Activated CD4-positive, alpha-beta memory T cell treated with anti-CD3 and anti-CD28 coated beads for 36 hours (primary cell): ENCODE data around the gene POLDIP3. TPM values are rescaled to one million over a fixed set of nuclear protein-coding genes. Genes with fewer than 3 reads are reported as not detected.

Source experiments
- CTCF ChIA-PET: fragments of 350-600 bp; sonication (Branson Sonifier 250); formaldehyde crosslinking; loops from one replicate; lab custom pipeline; 2021; ENCODE audit warnings: antibody characterized with exemption, inconsistent platforms; lab: Charles Lee
- POLR2A ChIA-PET: fragments of 350-600 bp; sonication (Branson Sonifier 250); formaldehyde crosslinking; loops from one replicate; lab custom pipeline; 2021; ENCODE audit warnings: antibody characterized with exemption; lab: Charles Lee
- DNase-seq: peaks from one replicate; pipeline ENCODE4 v3.0.0-alpha.2; 2020
- H3K27ac Mint-ChIP-seq: one replicate; pipeline ENCODE4 v1.8.0; 2021; ENCODE audit warnings: mixed read lengths
- H3K27me3 Mint-ChIP-seq: one replicate; pipeline ENCODE4 v1.8.0; 2021; ENCODE audit warnings: mixed read lengths
- H3K36me3 Mint-ChIP-seq: one replicate; pipeline ENCODE4 v1.8.0; 2021; ENCODE audit warnings: mixed read lengths
- H3K4me1 Mint-ChIP-seq: one replicate; pipeline ENCODE4 v1.8.0; 2021; ENCODE audit warnings: low read depth, mixed read lengths
- H3K4me3 Mint-ChIP-seq: one replicate; pipeline ENCODE4 v1.8.0; 2021; ENCODE audit warnings: mild to moderate bottlenecking, mixed read lengths
- H3K9me3 Mint-ChIP-seq: one replicate; pipeline ENCODE4 v1.8.0; 2021; ENCODE audit warnings: mixed read lengths
- intact Hi-C: fragments of 100-400 bp; cut with micrococcal nuclease; formaldehyde crosslinking; loops from one replicate; pipeline ENCODE4 v1.15.1; 2023
- total RNA-seq, 2 experiments: library from RNA; stranded (reverse); gene quantifications; one replicate each; pipeline ENCODE4 v1.2.3, GENCODE V29; 2021

POLDIP3 gene
- total RNA-seq, 2 experiments from 2014 or later: 64.6 to 75.3 TPM

- Mint-ChIP-seq H3K4me3 (peak overlapping the region; percentile 89), H3K4me1 (peaks cover 22% of the 10 kb centered on the region), H3K9me3 (no peaks in the 10 kb centered on the region), H3K27ac (no peak overlapping the region), H3K36me3 (no peaks in the 10 kb centered on the region), H3K27me3 (no peaks in the 10 kb centered on the region)
- POLR2A ChIA-PET: interaction anchor here (1.0 to 5.7 kb wide), 2 partner anchors 33 to 540 kb away, joined by 3 to 45 read pairs; partner anchors contain the start of gene POLDIP3
- CTCF ChIA-PET: interaction anchor here (0.9 kb wide), 1 partner anchor 27 kb away, joined by 4 read pairs; no protein-coding TSS in a partner anchor
- intact Hi-C loops: loop anchor here (2.0 kb wide), 1 partner anchor 33 kb away; the partner anchor contains the start of gene POLDIP3
- DNase-seq: no peak
Observed at GRCh38 chr22:42648017-42648367, 33.3 kb upstream of the POLDIP3 start.

DNA sequence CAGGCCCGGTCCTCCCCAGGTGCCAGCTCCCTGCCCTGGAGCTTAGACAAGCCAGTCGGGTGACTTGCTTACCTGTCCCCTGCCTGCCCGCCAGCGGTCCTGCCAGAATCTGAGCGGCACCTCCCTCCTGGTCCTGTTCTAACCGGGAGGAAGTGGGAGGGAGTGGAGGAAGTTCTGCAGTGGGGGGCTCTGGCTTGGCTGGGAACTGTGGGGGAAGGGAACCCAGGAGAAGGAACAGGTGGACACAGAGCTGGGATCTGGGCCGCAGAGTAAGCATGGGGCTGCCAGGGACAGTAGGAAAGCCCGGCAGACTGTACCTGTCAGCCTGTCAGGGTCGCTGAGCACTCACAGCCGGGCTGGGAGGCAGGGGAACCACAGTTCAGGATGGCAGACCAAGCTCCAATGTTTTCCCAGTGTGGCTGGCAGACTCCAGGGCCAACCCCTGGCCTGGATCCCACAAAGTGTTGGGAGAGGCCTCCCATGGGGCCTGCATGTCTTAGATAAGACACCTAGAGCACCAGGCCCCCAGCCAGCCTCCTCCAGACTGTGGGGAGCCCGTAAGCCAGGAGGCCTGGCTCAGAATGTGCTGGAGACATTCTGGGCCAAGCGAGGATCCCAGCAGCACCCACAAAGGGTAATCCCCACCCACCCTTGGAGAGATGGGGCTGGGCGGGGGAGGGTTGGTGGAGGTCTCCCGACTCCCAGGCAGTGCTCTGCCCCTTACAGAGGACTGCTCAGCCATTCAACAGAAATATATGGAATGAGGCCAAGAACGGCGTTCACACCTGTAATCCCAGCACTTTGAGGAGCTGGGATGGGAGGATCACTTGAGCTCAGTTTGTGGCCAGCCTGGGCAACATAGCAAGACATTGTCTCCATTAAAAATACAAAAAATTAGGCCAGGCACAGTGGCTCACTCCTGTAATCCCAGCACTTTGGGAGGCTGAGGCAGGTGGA, 32.2 kb upstream of the POLDIP3 start:
- intact Hi-C loops: no loop called here
- POLR2A ChIA-PET: interaction anchor here (0.6 to 5.7 kb wide), 2 partner anchors 32 to 462 kb away, joined by 4 to 45 read pairs; partner anchors contain the start of gene POLDIP3
- H3K4me3 Mint-ChIP-seq: no peak overlapping the region
- no peak overlapping the region for H3K27ac Mint-ChIP-seq
- no peaks in the 10 kb centered on the region for H3K36me3 Mint-ChIP-seq
- H3K9me3 Mint-ChIP-seq: no peaks in the 10 kb centered on the region
- CTCF ChIA-PET: interaction anchor here (0.7 to 1.2 kb wide), 3 partner anchors 25 to 26 kb away, joined by 3 to 4 read pairs (median 3); no protein-coding TSS in a partner anchor
- H3K4me1 Mint-ChIP-seq: peaks cover 22% of the 10 kb centered on the region
- DNase-seq: no peak
- H3K27me3 Mint-ChIP-seq: no peaks in the 10 kb centered on the region

GRCh38 chr22:42645938-42646568, 31.4 kb upstream of the POLDIP3 start:
- ChIA-PET POLR2A (interaction anchor here (5.7 kb wide), 1 partner anchor 31 kb away, joined by 45 read pairs; the partner anchor contains the start of gene POLDIP3), CTCF (interaction anchor here (0.7 to 1.2 kb wide), 2 partner anchors 24 to 25 kb away, joined by 3 read pairs; no protein-coding TSS in a partner anchor)
- H3K27ac Mint-ChIP-seq: no peak overlapping the region
- H3K9me3 Mint-ChIP-seq: no peaks in the 10 kb centered on the region
- H3K27me3 Mint-ChIP-seq: no peaks in the 10 kb centered on the region
- H3K4me1 Mint-ChIP-seq: peaks cover 22% of the 10 kb centered on the region
- no peaks in the 10 kb centered on the region for H3K36me3 Mint-ChIP-seq
- intact Hi-C loops: no loop called here
- DNase-seq: no peak
- H3K4me3 Mint-ChIP-seq: no peak overlapping the region

DNA sequence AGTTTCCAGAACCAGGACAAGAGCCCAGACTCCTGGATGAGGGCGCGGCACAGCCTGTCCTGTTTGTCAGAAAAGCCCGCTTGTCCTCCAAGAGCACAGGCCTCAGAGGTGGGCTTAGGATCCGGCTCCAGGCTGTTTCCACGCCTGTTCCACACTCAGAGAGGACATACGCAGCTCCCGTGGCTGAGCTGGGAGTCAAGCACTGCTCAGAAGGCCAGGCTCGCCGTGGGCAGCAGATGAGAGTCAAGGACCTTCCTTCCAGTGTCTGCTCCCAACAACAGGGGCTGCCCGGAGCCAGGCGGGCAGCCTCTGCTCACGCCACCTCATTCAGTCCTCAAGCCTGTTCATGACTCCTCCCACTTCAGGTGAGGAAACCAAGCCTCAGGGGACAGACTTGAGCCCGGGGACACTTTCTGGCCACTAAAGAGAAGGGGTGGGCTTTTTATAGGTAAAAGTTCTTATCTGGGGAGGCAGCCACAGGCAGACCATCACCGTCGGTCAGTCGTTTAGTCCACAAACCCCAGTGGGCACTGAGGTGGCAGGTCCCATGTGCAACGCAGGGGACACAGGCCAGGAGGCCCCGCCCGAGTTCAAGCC, 30.8 kb upstream of the POLDIP3 start:
- no peak for DNase-seq
- Mint-ChIP-seq H3K27ac (no peak overlapping the region), H3K27me3 (no peaks in the 10 kb centered on the region), H3K36me3 (no peaks in the 10 kb centered on the region), H3K4me1 (peaks cover 22% of the 10 kb centered on the region), H3K9me3 (no peaks in the 10 kb centered on the region), H3K4me3 (no peak overlapping the region)
- CTCF ChIA-PET: no interaction called here
- POLR2A ChIA-PET: interaction anchor here (5.7 kb wide), 1 partner anchor 31 kb away, joined by 45 read pairs; the partner anchor contains the start of gene POLDIP3
- intact Hi-C loops: no loop called here

GRCh38 chr22:42644422-42645340, 30.0 kb upstream of the POLDIP3 start:
- intact Hi-C loops: no loop called here
- POLR2A ChIA-PET: interaction anchor here (0.8 kb wide), 1 partner anchor 76 kb away, joined by 5 read pairs; no protein-coding TSS in a partner anchor
- DNase-seq: no peak
- no peak overlapping the region for H3K4me3 Mint-ChIP-seq
- no peaks in the 10 kb centered on the region for H3K27me3 Mint-ChIP-seq
- no peaks in the 10 kb centered on the region for H3K36me3 Mint-ChIP-seq
- H3K9me3 Mint-ChIP-seq: no peaks in the 10 kb centered on the region
- CTCF ChIA-PET: interaction anchor here (0.6 kb wide), 2 partner anchors 23 to 24 kb away, joined by 3 read pairs; no protein-coding TSS in a partner anchor
- no peak overlapping the region for H3K27ac Mint-ChIP-seq
- peaks cover 22% of the 10 kb centered on the region for H3K4me1 Mint-ChIP-seq

GRCh38 chr22:42643634-42644421, 29.1 kb upstream of the POLDIP3 start:
- Mint-ChIP-seq H3K4me3 (no peak overlapping the region), H3K4me1 (peaks cover 22% of the 10 kb centered on the region), H3K27ac (no peak overlapping the region), H3K36me3 (no peaks in the 10 kb centered on the region), H3K27me3 (no peaks in the 10 kb centered on the region), H3K9me3 (no peaks in the 10 kb centered on the region)
- CTCF ChIA-PET: interaction anchor here (0.6 kb wide), 2 partner anchors 23 to 551 kb away, joined by 3 read pairs; no protein-coding TSS in a partner anchor
- intact Hi-C loops: no loop called here
- DNase-seq: no peak
- POLR2A ChIA-PET: interaction anchor here (1.5 kb wide), 1 partner anchor 372 kb away, joined by 3 read pairs; the partner anchor contains the start of gene PACSIN2

- ChIA-PET CTCF (no interaction called here), POLR2A (interaction anchor here (1.1 to 1.5 kb wide), 2 partner anchors 27 to 373 kb away, joined by 3 to 5 read pairs; partner anchors contain the start of gene PACSIN2)
- H3K27me3 Mint-ChIP-seq: no peaks in the 10 kb centered on the region
- peaks cover 22% of the 10 kb centered on the region for H3K4me1 Mint-ChIP-seq
- no peak overlapping the region for H3K27ac Mint-ChIP-seq
- H3K9me3 Mint-ChIP-seq: no peaks in the 10 kb centered on the region
- H3K36me3 Mint-ChIP-seq: no peaks in the 10 kb centered on the region
- intact Hi-C loops: no loop called here
- no peak overlapping the region for H3K4me3 Mint-ChIP-seq
- no peak for DNase-seq
Observed at GRCh38 chr22:42642806-42643633, 28.3 kb upstream of the POLDIP3 start.

GRCh38 chr22:42641801-42642413, 27.2 kb upstream of the POLDIP3 start:
- Mint-ChIP-seq H3K9me3 (no peaks in the 10 kb centered on the region), H3K4me3 (no peak overlapping the region), H3K4me1 (peaks cover 14% of the 10 kb centered on the region), H3K27ac (no peak overlapping the region), H3K27me3 (no peaks in the 10 kb centered on the region), H3K36me3 (no peaks in the 10 kb centered on the region)
- POLR2A ChIA-PET: interaction anchor here (1.1 to 1.5 kb wide), 2 partner anchors 26 to 374 kb away, joined by 3 to 5 read pairs; partner anchors contain the start of gene PACSIN2
- CTCF ChIA-PET: no interaction called here
- DNase-seq: no peak
- intact Hi-C loops: no loop called here

DNA sequence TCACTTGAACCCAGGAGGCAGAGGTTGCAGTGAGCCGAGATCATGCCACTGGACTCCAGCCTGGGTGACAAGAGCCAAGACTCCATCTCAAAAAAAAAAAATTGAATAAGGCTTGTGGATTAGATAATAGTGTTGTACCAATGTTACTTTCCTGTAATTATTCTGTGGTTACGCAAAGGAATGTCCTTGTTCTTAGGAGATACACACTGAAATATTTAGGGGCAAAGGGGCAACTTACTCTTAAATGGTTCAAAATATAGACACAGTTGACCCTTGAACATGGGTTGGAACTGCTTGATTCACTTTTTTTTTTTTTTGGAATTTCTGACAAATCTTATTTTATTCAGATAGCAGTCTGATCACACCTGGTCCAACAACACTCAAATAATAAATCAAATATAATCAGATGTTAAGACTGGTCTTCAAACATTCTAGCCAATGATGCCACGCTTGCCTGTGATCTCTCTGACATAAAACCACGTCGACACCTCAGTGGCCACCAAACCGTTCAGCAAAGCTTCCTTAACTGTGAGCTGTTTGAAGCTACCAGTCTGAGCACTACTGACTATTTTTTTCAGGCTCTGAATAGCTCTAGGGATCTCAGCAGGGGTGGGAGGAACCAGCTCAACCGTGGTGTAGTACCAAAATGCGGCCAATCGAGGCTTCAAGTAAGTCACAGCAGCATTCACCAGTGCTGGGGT, 25.0 kb upstream of the POLDIP3 start:
- ChIA-PET POLR2A (interaction anchor here (0.6 to 1.0 kb wide), 2 partner anchors 10 to 95 kb away, joined by 4 read pairs; no protein-coding TSS in a partner anchor), CTCF (interaction anchor here (1.8 kb wide), 1 partner anchor 19 kb away, joined by 6 read pairs; no protein-coding TSS in a partner anchor)
- H3K4me3 Mint-ChIP-seq: no peak overlapping the region
- H3K27ac Mint-ChIP-seq: no peak overlapping the region
- DNase-seq: no peak
- peaks cover 3% of the 10 kb centered on the region for H3K36me3 Mint-ChIP-seq
- H3K4me1 Mint-ChIP-seq: peaks cover 6% of the 10 kb centered on the region
- H3K9me3 Mint-ChIP-seq: no peaks in the 10 kb centered on the region
- no peaks in the 10 kb centered on the region for H3K27me3 Mint-ChIP-seq
- intact Hi-C loops: no loop called here
